ENCODE data around the gene NEK8. TPM values are rescaled to one million over a fixed set of nuclear protein-coding genes. Genes with fewer than 3 reads are reported as not detected.

Gene NEK8
- total and polyA plus RNA-seq, 9 of the 15 experiments (the other 6 are each of a cell fraction or from before 2014, with no cell fraction given): 0.98 to 16.6 (median 4.6) TPM

GRCh38 chr17:28710861-28711722 is 17.5 kb upstream of the NEK8 start (continued):
- TF ChIP-seq ZMIZ1 (IDR thresholded peaks at IDR 0.05; ENCODE audit: low read depth in 2 of 2, low read length in 2 of 2) (no peak), NRF1 (conservative IDR thresholded peaks at IDR 0.05 in 1 of 2, IDR thresholded peaks at IDR 0.05 in 1 of 2) (peak; percentile 87 to 89), ZNF76 (CRISPR knock-in tag; IDR thresholded peaks at IDR 0.05; ENCODE audit: borderline replicate concordance) (no peak), TOE1 (IDR thresholded peaks at IDR 0.05; ENCODE audit: borderline replicate concordance) (0 out of 2 replicates have a peak, but pooled peaks have one; percentile 21), TOE1 (CRISPR knock-in tag; IDR thresholded peaks at IDR 0.05; ENCODE audit: borderline replicate concordance, low read depth) (0 out of 2 replicates have a peak, but pooled peaks have one; percentile 67), KAT7 (CRISPR knock-in tag; IDR thresholded peaks at IDR 0.05; ENCODE audit: borderline replicate concordance) (0 out of 2 replicates have a peak, but pooled peaks have one; percentile 13), GABPB2 (CRISPR knock-in tag; conservative IDR thresholded peaks at IDR 0.05) (no peak), PCBP2 (IDR thresholded peaks at IDR 0.05; ENCODE audit: low read depth, low read length, poor library complexity, severe bottlenecking) (no peak), PTRF (tag; IDR thresholded peaks at IDR 0.05) (no peak), ZNF217 (CRISPR knock-in tag; IDR thresholded peaks at IDR 0.05) (no peak), TBP (optimal IDR thresholded peaks at IDR 0.05; ENCODE audit: low read depth, low read length) (peak; percentile 90), HNRNPL (IDR thresholded peaks at IDR 0.05; ENCODE audit: low read depth, low read length) (peak; percentile 98), SAFB (IDR thresholded peaks at IDR 0.05; ENCODE audit: borderline replicate concordance, low read depth, low read length) (0 out of 2 replicates have a peak, but pooled peaks have one; percentile 39), RNF2 (IDR thresholded peaks at IDR 0.05) (peak; percentile 82), ZNF12 (CRISPR knock-in tag; IDR thresholded peaks at IDR 0.05) (peak; percentile 80), PYGO2 (tag; IDR thresholded peaks at IDR 0.05) (no peak), CLOCK (CRISPR knock-in tag; IDR thresholded peaks at IDR 0.05; ENCODE audit: borderline replicate concordance) (no peak), ZNF707 (CRISPR knock-in tag; conservative IDR thresholded peaks at IDR 0.05) (no peak)
- TF ChIP-seq, protein P1, sequence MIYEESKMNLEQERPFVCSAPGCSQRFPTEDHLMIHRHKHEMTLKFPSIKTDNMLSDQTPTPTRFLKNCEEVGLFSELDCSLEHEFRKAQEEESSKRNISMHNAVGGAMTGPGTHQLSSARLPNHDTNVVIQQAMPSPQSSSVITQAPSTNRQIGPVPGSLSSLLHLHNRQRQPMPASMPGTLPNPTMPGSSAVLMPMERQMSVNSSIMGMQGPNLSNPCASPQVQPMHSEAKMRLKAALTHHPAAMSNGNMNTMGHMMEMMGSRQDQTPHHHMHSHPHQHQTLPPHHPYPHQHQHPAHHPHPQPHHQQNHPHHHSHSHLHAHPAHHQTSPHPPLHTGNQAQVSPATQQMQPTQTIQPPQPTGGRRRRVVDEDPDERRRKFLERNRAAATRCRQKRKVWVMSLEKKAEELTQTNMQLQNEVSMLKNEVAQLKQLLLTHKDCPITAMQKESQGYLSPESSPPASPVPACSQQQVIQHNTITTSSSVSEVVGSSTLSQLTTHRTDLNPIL (CRISPR knock-in tag; IDR thresholded peaks at IDR 0.05): no peak

Measured in K562 (cell line).